ENCODE data around the gene PACSIN1.

PACSIN1 gene

DNA sequence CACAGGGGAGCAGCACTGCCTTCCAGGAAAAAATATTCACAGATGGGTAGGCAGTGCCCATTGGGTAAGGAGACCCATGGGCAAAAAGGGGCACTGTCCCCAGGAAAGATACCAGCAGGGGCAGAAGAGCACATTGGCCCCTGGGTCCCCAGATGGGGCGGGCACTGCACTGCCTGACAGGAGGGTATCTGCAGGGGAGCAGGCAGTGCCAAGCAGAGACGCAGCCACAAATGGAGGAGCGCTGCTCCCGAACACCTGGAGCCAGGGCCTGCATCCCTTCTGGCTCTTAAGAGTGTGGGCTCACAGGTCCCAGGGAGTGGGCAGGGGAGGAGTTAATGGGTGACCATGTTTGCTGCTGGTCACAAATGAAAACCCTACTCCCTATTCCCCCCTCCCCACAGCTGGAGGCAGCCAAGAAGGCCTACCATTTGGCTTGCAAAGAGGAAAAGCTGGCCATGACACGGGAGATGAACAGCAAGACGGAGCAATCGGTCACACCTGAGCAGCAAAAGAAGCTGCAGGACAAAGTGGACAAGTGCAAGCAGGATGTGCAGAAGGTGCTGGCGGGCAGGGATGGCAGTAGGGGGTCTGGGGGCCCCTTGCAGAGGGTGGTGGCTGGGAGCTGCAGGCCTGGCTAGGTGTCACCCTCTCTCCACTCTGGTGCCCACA lies 63.3 kb downstream of the PACSIN1 start:
- no peak for DNase-seq

DNA sequence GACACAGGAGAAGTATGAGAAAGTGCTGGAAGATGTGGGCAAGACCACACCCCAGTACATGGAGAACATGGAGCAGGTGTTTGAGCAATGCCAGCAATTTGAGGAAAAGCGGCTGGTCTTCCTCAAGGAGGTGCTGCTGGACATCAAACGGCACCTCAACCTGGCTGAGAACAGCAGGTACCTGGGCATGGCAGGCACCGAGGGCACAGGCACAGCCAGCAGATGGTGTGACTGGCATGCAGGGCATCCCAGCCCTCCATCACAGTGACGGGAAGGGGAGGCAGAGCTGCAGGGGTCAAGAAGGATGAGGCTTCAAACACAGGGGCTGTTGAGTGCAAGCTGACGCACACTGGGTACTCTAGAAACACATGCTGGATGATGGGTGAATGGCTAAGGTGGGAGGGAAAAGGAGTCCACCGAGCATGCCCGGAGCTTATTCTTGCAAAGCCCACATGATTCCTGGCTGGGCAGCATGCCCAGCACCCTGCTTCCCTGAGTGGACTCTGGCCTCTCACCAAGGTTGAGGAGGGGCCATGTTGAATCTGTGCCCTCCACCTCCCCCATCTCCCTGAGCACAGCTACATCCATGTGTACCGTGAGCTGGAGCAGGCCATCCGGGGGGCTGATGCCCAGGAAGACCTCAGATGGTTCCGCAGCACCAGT lies 63.9 kb downstream of the PACSIN1 start:
- no peak for DNase-seq

DNA sequence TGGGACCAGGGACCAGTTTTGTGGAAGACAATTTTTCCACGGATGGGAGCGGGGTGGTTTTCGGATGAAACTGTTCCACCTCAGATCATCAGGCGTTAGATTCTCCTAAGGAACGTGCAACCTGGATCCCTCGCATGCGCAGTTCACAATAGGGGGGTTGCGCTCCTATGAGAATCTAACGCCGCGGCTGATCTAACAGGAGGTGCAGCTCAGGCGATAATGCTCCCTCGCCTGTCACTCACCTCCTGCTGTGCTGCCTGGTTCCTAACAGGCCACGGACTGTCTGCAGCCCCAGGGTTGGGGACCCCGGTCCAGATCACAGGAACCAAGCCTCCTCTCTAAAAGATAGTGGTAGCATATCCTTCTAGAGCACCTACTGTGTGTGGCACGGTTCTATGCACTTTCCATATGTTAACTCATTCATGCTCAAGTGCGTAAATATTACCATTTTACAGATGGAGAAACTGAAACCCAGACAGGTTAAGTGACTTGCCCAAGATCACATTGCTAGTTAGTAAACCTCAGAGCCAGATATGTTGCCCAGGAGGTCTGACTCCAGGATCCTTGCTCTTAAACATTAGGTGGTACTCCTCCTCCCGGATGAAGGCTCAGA lies 65.0 kb downstream of the PACSIN1 start:
- no peak for DNase-seq

DNA sequence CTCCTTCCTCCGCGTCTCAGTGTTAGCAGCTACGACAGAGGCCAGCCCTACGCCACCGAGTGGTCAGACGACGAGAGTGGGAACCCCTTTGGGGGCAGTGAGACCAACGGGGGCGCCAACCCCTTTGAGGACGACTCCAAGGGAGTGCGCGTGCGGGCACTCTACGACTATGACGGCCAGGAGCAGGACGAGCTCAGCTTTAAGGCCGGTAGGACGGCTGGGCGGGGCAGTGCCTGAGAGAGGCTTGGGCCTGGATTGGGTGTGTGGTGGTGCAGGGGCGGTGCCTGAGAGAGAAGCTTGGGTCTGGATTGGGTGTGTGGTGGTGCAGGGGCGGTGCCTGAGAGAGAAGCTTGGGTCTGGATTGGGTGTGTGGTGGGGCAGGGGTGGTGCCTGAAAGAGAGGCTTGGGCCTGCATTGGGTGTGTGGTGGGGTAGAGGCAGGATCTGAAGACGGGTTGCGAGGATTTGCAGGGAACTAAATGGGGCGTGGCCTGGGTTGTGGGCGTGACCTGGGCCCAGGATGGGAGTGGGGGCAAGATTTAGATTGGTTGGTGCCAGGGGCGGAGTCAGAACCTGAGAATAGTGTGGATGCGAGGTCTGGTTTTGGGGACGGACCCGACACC lies 65.8 kb downstream of the PACSIN1 start:
- DNase-seq: no peak

DNA sequence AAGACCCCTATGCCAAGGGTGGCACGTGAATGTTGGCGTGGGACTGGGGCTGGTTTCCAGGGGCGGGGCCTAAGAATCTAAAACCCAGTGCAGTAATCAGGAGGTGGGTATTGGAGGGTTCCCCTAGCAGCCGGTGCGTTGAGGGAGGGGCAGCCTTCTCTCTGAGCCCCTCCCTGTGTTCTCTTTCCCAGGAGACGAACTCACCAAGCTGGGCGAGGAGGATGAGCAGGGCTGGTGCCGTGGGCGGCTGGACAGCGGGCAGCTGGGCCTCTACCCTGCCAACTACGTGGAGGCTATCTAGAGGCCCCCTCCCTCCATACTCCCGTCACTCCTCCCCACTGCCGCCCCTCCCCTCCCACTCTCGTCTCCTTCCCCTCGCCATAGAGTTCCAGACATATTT lies 66.4 kb downstream of the PACSIN1 start:
- DNase-seq: no peak

DNA sequence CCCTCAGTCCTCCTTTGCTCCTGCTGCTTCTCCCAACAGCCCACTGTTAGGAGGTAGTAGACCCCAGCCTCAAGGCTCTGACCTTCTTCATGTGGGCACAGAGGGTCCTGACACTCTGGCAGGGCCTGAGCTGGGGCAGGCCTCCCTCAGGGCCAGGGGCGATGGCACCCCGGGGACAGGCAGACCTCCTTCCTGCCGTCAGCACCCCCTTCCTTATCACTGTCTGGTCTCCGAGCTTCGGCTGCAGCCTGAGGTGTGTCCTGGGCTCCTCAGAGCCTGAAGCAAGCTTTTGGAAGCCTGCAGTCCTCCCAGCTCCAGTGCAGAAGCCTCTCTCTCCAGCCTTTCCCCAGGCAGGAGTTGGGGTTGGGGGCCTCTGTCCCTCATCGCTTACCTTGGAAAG lies 68.3 kb downstream of the PACSIN1 start:
- no peak for DNase-seq

DNA sequence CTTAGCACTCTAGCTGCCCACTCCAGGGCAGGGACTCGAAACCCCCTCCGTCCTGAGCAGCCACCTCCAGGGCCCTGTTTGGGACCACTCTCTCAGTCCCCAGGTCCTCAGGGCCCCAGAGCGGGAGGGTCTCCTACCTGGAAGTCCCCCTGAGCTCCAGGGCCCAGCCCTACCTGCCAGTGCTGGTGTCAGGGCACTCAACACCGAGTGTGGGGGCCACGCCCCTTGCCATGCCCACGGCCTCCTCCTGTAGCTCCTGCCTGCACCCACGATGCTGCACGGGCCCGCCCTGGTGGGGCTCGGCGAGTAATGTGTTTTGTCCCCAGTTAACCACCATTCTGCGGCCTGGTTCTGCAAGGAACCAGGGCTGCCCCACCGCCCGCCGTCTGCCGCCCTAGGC lies 68.8 kb downstream of the PACSIN1 start:
- DNase-seq: no peak

DNA sequence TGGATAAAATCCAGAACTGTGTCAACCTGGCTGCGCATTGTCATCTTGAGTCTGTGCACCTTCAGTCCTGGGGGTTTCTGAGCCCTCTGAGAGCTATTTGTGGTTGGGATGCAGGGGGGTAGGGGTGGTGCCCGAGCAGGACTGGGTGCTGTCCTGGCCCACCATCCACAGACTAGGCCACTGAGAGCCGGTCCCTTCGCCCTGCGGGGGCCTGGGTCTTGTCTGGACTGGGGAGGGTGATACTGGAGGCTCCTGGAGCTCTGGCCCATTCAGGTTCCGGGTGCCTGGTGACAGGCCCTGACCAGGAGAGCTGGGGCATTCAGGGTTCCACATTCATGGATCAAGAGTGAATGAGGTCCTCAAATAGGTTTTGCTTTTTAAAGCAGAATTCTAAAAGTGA lies 69.3 kb downstream of the PACSIN1 start:
- DNase-seq: no peak

DNA sequence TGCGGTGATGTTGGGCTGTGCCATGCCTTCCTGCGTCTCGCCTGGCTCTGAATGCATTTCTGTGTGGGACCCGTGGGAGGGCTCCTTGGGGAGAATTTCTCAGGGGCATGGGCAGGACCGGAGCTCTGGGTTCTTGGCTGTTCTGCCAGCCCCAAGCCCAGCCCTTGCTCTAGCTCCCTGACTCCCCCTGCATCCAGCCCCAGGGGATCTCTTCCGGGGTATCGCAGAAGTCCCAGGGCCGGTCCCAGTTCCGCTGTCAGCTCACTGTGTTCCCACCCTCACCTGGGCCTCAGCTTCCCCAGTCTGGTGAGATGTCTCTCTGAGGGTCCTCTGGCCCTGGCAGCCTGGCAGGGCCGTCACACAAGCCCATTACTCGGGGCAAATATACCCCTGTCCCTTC lies 69.8 kb downstream of the PACSIN1 start:
- DNase-seq: no peak

DNA sequence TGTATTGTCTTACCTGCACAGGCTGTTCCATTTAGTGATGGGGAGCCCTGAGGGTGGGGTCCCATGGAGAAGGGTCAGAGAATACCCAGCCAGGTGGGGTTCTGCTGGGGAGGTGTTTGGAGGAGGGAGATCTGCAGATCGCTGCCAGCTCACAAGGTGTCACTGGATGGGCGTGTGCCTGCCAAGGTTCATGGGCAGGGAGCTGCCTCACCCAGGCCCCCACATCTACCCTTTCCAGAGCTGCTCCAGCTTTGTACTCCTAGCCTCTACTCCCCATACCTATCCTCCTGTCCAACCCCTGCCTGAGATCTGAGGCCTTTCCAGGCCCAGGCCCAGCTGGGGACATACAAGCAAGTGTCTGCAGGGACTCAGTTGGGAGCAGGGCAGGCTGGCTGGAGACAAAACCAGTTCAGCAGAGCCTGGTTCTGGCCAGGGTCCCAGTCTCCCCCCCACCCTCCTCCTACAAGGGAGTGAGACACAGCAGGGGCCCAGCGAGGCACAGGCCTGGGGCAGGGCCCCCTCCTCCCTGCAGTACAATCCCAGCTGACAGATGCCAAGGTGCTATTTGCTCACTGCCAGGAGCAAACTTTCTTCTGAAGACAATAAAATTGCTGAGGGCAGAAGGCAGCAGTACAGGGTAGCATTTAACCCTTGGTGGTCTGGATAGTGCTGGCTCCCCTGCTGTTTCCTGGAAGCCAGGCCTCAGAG lies 70.5 kb downstream of the PACSIN1 start:
- DNase-seq: no peak

DNA sequence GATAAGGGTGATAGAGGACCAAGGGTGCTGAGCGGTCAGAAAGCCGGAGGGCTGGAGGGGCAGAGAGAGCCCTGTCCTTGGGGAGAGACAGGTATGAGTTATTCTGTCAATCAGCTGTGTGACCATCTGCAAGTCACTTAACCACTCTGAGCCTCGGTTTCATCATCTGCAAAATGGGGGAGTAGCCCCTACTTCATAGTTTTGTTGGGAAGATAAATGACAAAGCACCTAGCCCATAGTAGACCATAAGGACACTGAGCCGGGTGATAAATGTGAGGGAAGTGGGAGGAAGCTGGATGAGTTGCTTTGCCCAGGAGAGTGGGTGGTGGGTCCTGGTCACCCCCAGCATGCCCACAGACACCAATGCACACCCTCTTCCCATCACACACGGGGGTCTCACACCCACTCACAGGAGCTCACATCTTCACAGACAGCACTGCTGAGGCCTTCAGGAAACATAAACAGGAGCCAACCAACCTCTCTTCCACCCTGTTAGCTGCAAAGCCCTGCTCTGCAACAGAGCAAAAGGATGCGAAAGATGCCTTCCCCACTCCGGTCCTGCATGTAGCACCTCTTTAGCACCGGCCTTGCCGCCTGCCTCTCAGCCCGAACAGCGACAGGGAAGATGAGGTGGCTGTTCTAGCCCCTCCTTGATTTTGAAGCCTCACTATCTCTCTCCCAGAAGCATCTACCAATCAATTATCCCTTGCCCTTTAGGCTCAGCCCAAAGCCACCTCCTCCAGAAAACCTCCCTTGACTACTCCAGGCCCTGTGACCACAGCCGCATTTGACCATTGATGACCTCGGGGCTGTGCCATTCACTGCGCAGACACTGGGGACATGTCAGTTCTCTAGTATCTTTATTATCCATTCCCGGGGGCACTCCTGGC lies 71.3 kb downstream of the PACSIN1 start:
- DNase-seq: no peak

DNA sequence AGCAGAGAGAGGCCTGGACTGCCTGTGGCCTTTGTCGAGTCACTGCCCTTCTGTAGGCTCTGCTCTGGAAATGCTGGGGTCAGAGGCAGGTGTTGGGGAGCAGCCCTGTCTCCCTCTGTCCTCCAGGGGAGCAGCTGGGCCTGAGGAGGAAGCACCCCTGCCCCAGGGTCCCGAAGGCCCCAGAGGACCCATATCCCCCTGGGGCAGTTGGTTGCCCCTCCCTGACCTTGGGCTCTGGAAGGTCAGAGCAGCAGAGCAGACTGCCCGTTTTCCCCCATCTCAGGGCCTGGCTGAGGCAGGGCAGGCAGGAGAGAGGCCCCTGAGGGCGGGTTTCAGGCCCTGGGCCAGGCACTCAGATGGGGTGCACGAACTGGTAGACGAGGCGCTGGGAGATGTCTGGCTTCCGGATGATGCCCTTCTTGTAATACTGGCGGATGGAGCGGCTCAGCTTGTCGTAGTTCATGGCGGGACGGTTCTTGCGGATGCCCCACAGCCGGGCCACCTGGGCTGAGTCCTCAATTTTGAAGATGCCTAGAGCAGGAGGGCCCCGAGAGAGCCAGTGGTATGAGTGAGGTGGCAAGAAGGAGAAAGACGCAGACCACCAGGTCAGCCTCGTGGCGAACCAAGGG lies 72.2 kb downstream of the PACSIN1 start:
- no peak for DNase-seq

DNA sequence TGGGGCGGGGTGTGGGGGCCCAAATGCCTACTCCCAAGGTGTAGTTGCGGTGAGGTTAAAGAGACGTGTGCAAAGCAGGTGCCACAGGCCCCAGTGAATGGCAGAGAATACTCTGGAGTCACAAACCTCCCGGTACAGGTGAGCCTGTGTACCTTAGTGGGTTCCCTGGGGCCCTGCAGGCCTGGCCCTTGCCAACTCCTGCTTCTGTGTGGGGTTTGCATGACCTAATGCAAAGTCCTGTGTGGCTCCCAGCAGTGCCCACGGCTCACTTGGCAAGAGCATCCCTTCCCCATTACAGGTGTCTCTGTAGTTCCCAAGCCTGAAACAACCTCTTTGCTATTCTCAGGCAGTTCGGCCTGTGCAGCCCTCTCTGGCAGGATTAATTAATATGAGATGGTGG lies 72.7 kb downstream of the PACSIN1 start:
- no peak for DNase-seq

DNA sequence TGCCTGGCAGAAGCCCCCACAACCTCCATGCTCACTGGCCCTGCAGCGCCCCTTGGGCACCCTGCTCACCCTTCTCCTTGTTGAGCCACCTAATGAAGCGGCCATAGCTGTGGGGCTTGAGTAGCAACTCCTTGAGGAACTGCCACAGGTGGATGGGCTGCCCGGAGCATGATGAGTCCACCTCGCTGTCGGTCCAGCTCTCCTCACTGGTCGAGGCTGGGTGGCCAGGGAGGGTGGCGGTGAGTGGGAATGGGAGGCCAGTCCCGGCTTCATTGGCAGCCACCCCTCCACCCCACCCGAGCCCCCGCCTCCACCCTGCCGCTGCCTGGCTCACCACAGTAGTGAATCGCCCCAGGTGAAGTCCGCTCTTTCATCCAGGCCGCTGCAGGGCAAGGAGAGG lies 73.3 kb downstream of the PACSIN1 start:
- no peak for DNase-seq

DNA sequence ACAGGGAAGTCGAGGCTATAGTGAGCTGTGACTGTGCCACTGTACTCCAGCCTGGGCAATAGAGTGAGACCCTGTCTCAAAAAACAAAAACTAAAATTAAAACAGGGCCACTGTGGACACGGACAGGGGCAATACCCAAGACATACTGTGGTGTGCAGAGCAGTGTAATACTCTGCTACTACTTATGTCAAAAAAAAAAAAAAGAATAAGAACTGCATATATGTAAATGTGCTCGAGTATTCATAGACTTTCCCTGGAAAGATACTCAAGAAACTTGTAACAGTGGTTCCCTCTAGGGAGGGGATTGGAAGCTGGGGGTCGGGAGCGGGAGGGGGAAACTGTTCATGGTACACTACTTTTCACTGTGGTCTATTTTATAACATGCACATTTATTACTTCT lies 74.3 kb downstream of the PACSIN1 start:
- no peak for DNase-seq

DNA sequence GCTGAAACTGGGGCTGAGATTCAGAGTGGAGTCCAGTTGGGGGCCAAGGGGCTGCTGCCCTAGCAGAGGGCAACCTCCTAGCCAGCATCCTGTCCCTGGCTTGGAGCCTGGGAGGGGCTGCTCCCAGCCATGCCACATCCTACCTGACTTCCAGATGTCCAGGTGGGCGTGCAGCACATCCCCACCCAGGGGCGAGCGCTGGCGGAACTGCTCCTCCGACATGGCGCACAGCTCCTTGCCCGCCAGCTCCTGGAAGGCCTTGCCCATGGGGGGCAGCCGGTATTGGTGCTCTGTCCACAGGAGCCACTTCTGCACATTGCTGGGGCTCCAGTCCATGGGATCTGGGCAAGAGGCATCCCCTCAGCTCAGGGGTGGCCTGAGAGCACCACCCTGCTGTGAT lies 75.0 kb downstream of the PACSIN1 start:
- DNase-seq: no peak

DNA sequence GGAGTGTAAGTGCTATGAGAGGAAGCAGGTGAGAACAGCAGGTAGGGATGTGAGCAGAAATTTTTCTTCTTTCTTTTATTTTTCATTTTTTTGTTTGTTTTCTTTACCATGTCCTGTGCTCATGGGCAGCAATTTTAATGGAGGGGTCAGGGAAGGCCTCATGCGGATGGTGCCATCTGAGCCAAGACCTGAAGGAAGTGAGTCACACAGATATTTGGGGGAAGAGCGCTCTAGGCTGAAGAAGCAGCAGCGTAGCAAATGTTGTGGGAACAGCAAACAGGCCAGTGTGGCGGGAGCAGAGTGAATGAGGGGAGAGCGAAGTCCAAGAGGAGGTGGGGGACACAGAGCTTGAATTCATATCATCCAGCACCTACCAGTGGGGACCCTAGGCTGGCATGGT lies 77.5 kb downstream of the PACSIN1 start:
- no peak for DNase-seq

DNA sequence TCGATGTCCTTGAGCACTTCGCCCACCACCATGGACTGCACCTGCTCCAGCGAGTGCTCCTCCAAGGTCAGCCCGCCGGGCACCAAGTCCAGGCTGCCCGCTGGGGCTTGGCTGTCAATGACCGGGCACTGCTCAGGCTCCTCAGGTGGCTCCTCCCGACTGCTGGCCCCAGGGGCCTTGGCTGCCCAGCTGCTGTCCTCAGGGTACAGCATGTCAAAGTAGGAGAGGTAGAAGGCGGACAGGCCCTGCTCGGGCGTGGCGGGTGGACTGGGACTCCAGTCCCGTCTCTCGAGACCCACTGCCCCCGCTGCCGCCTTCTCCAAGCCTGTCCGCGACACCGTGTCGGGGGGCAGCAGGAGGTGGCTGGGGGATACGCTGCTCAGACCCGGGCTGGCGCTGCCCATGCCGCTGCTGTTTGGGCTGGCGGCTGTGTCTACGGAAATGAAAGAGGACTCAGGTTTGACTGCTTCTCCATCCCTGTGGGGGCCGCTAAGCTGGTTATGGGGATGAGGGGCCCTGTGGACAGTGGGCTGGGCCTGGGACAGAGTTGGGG lies 78.3 kb downstream of the PACSIN1 start:
- no peak for DNase-seq

DNA sequence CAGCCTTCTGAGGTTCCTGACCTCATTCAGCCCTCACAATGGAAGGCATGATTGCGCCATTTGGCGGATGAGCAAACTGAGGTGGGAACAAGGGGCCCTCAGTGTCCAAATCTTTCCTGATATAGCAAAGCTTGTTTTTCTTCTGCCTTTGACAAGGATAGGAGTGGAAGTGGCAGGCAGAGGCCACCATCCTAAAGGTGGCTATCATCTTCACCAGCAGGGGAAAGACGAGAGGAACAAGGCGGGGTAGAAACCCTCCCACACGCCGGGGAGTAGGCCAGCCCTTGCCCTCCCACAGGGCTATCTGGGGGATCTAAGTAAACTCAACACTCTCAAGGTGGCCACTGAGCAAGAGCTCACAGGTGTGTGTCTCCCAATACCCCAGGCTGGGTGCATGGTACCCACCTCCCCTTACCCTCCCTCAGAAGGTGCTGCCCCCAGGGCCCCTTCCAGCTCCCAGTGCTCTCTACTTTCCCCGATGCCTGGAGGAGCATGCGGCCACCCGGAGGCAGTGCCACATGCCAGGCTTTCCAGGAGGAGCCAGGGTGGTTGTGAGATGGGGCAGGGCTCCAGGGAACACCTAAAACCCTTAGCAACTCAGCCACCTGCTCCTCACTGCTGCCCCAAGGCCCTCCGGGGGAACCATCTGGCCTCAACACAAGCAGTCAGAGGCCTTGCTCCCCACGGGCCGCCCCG lies 79.0 kb downstream of the PACSIN1 start:
- DNase-seq: no peak

DNA sequence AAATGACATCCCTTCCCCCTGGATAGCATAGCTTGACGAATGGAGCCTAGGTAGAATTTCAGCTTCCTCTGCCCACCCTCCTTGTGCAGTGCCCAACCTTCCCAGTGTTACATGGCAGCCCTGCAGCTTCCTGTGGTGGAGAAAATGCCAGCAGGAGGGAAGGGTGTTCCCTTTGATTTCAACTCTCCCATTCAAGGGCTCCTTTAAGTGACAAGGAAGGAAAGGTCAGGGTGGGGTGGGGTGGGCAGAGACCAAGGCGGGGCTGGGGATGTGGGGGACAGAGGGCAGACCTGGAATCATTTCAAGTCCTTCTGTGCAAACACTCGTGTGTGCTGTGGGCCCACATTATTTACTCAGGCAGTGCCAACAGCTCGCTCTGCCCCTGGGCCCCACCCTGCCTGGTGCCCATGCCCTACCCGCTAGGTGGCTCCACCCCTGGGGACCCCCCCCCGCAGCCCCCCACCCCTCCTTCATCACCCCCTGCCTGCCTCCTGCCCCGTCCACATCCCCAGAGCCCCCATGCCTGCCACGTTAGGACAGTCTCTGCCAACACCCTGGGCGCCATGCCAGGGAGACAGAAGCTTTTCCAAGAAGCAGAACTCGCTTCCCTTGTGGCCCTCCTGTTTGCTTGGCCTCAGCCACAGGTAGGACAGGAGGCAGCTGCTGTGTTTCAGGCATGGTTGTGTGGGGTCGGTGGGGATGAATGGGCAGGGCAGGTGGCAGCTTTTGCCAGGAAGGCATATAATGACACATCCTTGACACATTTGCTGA lies 80.9 kb downstream of the PACSIN1 start:
- DNase-seq: no peak

Measured in activated gamma-delta T cell (primary cell).